AG10803 (cell line): Measurements from ENCODE around the gene SRGAP2B.
"Not testable (repeated sequence)": the region's sequence is repeated elsewhere in the genome, so short reads cannot be mapped to it uniquely, and the experiment has no call there.

Experiments used
- DNase-seq: peaks from one replicate; pipeline ENCODE4 v3.0.0; 2010; ENCODE audit warnings: low read depth
- H3K4me3 ChIP-seq: 2 replicates; pipeline ENCODE4 v1.5.1; 2011; ENCODE audit warnings: mild to moderate bottlenecking, low read length, control low read depth

Gene SRGAP2B

DNA sequence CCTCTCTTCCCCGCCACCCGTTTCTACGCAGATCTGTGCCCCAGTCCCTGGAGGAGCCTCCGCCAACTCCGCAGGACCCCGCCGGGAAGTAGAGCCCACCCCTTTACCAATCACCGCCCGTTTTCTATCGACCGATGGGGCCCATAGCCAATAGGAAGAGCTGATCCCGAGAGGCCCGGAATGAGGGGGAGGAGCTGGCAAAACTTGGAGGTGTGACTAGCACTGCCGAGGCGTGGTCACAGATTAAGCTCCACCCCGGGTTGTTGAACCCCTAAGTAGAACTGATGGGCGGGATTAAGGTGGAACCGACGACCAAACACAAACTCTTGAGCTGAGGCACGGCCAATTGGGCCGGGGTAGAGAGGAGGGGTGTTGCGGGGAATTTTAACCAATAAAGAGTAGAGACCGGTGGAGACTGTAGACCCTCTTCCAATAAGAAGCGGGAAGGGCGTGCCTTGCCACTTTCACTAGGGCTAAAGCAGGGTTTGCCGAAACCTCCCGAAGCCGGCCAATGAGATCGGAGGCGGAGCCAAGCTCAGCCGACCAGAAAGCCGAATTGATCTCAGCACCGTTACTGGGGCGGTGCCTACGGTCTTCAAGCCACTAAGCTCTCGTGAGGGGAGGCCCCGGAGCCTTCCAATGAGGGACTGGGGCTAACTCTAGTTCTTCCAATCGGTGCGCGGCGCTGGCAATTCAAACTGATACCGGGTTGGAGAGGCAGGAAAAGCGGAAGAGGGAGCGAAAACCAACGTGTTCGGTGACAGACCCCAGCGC, at the start of gene SRGAP2B, which contains the start of gene FAM72D:
TSS of gene SRGAP2B (minus strand) at position 45 of the 774 bp plus-strand sequence. CDS start 2,427 bp downstream, outside the sequence.
TSS of gene FAM72D (plus strand) at position 691 of the 774 bp plus-strand sequence. CDS start 874 bp downstream, outside the sequence.
- H3K4me3 ChIP-seq: peak within 1 kb of the TSS; percentile 54

DNA sequence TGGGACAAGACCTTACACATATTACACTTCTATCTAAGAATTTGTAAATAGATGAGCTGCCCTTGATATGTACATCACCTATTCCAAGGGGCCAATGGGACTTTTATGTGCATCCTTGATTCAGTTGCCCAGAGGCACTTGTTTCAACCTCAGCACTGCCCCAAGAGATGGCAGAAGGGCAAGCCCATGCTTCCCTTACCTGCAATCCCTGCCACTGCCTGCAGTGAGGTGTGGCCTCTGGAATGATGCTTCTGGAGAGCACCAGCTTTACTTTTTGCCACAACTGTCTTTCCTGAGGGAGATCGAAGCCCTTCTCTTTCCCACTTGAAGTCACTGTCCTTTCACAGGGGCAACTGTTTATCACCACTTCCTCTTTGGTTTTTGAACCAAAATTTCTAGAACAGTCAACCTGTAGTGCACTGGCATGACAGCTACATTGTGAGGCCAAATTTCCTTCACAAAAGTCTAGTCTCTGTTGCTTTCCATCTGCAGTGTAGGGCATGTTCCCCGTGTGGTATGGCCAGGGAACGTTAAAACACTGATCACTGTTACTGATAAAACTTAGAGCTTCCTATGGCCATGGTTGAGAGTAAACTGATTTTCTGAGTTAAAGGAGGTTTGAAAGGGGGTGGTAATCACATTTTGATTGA, 49.3 kb upstream of the SRGAP2B start:
- DNase-seq, H3K4me3 ChIP-seq: not testable (repeated sequence)

More for the DNA sequence above, at the start of gene SRGAP2B, which contains the start of gene FAM72D:
- DNase-seq: not testable (repeated sequence)

DNA sequence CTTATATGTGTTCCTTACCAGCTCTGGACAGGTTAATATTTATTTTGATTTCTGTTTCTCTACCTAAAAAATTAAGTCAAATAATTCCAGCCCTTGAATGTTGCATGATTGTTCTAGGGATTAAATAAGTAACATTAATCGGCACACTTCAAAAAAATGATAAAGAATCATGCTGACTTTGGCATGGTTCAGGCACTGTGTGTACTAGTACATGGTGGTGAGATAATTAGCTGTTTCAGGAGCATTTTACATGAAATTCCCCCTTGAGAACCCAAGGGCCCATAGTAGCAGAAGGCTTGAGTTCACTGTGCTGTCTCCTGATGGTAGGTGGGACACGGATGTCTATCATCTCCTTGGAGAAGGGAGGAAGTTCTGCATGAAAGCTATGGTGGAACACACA, 45.4 kb upstream of the SRGAP2B start:
- not testable (repeated sequence) for H3K4me3 ChIP-seq, DNase-seq

DNA sequence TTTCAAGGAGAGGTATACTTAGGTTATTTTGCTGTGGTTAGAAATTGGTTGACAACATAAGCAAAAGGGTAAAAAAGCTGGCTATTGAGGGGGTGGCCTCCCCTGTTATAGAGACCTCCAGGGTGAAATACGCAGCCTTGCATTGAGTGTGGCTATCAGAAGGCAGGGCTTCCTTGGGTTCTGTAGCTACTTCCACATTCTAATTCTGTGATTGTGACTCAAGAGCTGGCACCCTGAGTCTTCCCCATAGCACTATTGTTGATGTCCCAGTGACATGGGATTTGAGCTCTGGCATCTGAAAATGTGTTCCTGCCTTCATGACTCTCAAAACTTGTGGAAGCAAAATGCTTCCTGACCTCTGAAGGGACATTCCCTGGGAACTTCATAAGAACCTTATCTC, 39.3 kb upstream of the SRGAP2B start:
- H3K4me3 ChIP-seq: not testable (repeated sequence)

DNA sequence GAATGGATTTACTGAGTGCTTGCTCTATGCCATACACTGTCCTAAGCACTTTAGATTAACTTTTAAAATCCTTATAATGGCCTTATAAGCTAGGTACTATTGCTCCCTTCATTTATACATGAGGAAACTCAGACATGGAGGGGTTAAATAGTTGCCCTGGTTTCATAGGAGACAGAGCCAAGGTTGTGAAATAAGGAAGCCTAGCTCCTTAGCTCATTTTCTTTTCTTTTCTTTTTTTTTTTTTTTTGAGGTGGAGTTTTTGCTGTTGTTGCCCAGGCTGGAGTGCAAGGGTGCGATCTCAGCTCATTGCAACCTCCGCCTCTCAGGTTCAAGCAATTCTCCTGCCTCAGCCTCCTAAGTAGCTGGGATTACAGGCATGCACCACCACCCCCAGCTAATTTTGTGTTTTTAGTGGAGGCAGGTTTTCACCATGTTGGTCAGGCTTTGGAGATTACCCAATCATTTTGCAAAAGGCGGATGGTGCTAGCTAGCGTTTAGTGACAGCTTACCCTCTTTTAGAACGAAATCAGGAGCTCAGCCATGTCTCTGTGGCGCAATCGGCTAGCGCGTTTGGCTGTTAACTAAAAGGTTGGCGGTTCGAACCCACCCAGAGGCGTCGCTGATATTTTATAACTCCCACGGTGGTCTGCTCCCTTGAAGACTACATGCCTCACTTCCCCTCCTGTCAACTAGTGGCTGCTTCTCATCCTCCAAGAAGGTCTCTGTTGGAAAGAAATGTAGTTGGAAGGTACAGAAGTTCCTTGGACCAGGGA, 33.8 kb upstream of the SRGAP2B start:
- not testable (repeated sequence) for DNase-seq, H3K4me3 ChIP-seq

More for the DNA sequence above, 39.3 kb upstream of the SRGAP2B start:
- DNase-seq: not testable (repeated sequence)

DNA sequence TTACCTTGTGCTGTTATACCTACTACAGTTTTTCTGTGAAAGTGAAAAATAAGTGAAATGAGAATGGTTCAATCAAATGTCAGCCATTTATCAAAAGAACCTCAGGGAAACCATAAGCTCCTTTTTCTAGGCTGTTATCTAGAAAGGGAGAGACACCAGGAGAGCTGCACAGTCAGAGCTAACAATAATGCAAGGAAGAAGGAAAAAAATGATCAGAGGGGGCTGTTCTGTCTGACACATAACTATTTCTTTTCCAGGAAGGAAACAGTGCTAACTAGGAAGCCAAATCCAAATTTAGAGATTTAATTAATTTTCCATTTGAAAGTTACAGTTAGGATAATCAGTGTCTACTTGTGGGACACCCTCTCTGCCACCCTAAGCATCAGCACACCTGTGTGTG, 32.0 kb upstream of the SRGAP2B start:
- DNase-seq, H3K4me3 ChIP-seq: not testable (repeated sequence)

DNA sequence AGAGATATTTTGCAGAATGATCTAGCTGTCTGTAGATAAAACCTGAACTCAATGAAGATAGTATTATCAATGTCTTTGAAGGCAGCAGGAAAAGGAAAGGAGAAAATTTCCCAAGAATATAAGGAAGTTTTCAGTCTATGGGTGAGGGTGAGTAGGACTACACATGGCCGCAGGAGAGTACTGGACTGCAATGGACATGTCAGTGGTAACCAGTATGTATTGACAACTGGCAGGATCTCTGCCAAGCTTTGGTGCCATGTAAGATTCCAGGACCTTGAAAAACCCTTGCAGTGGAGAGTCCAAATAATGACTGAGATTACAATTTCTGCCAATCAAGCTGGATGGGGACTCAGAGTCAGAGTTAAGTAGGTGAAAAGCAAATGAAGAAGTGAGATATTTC, 30.0 kb upstream of the SRGAP2B start:
- H3K4me3 ChIP-seq, DNase-seq: not testable (repeated sequence)

DNA sequence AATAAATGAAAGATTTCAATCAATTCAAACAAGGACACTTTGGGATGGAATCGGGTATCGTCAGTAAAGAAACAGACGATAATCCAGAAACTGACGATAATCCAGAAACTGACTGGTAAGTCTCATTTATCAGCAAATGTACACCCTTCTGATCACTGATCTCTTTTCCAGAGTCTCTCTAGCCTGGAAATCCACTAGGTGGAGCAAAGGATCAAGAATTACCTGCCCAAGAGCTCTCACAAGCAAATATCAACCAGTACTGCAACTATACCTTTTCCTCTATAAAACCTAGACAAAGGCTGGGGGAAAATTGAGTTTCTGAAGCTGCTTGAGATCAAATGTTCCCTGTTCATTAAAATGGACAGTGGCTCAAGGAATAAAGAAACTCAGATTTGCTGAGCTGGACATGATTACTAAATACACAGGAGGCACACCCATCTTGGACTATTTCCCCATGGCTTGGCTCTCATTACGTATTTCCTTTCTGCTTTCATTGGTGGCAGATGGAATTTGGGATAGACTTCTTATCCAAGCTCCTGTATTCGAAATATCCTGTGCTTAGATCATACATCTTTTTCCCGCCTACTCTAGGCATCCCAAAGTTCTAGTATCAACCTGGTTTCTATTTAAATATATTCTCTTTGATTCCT, 29.0 kb upstream of the SRGAP2B start:
- DNase-seq, H3K4me3 ChIP-seq: not testable (repeated sequence)

DNA sequence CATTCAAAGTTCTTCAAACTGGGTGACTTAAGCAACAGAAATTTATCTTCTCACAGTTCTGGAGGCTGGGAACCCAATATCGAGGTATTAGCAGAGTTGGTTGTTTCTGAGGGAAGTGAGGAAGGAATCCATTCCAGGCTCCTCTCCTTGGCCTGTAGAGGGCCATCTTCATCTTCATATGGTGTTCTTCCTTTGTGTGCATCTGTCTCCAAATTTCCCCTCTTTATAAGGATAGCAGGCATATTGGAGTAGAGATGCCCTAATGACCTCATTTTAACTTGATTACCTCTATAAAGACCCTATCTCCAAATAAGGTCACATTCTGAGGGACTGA, 27.9 kb upstream of the SRGAP2B start:
- H3K4me3 ChIP-seq, DNase-seq: not testable (repeated sequence)

DNA sequence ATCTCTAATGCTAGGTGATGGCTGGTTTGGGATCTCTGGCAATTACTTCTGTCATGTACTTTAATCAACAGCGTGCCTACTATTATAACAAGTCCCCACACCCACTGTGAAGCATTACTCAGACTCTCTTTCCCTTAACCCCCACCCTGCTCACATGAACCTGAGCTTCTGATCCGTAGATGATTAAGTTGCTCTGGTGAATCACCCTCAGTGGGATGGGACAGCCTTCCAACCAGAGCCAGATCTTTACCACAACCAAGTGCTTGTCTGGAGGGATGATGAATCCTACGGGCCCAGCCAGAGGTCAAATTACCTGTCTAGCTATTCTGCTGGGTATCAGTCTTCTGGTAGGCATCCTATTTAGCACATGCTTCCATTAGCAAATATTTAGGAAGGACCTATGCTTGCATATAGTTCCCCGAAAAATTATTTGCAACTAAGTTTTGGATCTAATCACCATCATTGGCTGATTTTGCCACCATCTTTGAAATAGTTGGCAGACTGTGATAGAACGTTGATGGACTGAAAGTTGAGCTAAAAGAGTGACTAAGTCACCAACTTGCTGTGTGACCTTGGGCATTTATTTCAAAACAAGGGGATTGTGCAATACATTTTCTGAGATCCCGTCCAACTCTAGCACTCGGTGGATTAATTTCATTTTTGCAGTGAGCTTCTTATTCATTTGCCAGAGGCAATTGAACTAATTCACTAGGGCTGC, 27.4 kb upstream of the SRGAP2B start:
- DNase-seq, H3K4me3 ChIP-seq: not testable (repeated sequence)

DNA sequence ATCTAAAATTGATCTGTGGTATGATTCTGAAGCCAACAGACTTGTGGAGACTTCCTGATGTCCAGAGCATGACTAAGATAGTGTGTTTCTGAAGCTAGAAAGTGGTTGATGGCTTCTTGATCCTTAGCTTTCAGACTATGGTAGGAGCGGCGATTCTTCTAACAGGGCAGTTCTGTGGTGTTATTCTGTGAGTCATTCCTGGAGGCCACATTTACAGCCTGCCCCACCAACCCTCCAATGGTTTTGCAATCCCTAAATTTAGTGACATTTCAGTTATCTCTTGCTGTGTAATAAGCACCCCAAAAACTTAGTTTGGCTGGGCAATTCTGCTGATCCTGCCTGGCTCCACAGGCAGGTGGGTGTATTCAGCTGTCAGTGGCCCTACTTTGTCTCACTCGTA, 24.7 kb upstream of the SRGAP2B start:
- H3K4me3 ChIP-seq, DNase-seq: not testable (repeated sequence)

DNA sequence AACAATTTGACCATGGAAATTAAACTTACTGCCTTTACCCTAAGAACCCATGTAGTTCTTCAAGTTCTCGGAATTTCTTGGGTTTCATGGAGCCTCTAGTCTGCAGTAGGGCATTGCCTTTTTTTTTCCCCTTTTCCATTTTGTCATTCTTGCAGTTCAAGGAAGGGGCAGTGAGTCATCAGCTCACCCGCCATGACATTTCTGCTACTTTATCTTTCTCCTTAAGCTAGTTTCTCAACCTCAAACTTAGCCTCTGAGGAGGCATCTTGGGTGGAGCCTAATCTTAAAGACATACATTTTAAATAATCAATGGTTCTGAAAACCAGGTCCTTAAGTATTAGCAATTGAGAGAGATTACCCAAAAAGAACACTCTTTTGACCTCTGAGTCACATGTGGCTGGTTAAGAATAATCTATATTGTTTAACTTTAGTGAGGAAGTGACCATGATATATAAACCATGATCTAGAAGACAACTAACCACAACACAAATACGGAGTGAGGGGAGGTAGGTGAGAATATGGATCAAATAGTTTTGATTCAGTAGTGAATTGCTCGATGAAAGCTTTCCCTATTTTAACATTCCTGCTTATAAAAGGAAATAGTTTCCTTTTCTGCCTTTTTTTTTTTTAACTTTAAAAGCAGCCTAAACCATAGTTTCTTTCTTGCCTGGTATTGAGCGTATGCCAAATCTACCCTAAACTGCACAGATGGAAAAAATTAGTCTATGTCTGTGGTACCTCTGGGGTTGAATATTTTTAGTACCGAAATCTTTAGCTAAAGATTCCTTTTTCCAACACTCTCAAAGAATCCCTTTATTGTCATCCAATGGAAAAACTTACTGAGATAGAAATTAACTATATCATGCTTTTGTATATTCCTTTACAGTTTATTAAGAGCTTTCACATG, 20.7 kb upstream of the SRGAP2B start:
- DNase-seq, H3K4me3 ChIP-seq: not testable (repeated sequence)

DNA sequence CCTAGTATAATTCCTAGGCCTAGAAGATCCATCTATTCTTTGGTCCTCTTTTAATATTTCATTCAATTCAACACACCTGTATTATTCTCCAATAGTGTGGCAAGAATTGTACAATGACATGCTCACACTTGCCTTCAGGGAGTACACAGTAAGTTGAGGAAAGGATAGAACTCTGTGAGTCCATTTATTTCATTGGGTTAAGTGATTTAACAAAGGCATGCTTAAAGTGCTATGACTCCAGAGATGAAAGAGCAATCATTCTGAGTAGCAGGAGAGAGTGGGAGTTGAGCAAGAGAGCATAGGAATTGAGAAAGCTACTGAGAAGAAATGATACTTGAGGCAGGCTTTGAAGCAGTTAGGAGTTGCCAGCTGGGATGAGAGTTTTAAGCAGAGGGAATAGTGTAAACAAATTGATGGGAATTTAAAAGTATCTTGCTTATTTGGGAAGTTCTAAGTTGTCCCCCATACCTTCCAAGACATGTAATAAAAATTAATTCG, 19.5 kb upstream of the SRGAP2B start:
- H3K4me3 ChIP-seq, DNase-seq: not testable (repeated sequence)

DNA sequence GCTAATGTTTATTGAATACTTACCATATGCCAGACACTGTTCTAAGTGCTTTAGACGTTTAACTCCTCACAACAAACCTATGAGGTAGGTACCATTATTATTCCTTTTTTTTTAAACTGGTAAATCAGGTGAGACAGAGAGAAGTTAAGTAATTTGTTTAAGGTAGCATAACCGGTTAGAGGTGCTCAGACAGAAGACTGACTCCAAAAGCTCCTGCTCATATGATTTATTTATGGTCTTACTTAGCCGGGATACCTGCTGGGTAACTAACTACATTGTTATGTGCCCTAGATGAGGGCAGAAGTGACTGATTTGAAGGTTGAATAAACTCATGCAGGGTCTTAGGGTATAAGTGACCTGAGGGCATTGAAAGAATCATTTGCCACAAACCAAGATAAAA, 17.6 kb upstream of the SRGAP2B start:
- not testable (repeated sequence) for DNase-seq

DNA sequence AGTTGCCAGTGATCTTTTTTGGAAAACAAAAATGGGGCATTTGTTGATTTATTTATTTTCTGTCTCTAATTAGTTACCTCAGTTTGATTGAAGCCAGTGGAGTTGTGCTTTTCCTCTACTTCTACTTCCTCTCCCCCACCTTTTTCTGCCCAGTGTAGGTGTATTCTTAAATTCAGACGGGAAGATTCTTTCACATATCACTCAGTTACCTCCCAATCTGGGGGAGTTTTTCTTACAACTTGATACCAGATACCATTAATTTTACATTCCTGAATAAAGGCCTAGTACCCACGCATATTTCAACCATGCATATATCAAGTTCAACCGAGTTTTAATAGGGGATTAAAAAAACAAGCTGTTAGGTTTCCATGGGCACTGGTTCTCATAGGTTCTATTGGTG, 16.5 kb upstream of the SRGAP2B start:
- not testable (repeated sequence) for H3K4me3 ChIP-seq, DNase-seq

More for the DNA sequence above, 17.6 kb upstream of the SRGAP2B start:
- not testable (repeated sequence) for H3K4me3 ChIP-seq

DNA sequence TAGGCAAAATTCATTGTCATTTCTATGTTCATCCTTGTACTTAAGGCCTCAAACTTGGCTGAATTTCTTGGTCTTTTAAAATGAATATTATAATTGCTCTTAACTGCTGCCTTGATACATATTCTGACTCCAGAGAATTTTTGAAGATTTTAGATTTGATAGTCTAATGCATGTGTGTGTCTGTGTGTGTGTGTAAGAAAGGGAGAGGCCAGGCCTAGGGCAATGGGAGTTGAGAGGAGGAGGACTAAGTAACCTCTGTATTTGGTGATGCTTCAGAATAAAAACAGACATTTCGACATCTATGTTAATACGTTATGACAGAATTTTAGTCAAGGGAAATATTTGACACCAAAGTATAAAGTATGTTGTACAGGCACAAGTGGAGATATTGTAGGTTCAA, 8.2 kb upstream of the SRGAP2B start:
- H3K4me3 ChIP-seq, DNase-seq: not testable (repeated sequence)

DNA sequence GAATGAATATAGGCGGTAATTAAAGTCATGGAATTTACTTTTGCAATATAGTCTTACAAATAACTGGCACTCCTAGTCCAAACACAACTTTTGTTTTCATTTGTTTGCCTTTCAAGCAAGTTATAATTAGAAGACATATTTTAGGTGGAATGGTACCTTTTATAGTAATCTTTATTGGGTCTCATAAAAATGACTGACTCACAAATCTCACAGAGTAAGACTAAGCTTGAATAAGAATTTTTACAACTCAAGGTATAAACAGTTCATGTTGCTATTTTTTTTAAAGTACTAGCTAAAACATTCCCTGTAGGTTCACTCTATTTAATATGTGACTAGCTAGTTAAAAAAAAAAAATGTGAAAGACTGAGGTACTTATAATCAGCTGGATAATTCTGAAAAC, 6.6 kb upstream of the SRGAP2B start:
- not testable (repeated sequence) for H3K4me3 ChIP-seq, DNase-seq
